Omental fat pad (tissue), 4 donors: ENCODE results near the gene DUSP9. TPM values are rescaled to one million over a fixed set of nuclear protein-coding genes. Genes with fewer than 3 reads are reported as not detected.

Experiments
- ATAC-seq: fragments of 150-250 bp; one replicate; pipeline ENCODE4 v1.9.1; 2016; ENCODE audit warnings: mild to moderate bottlenecking, moderate library complexity; ENCODE audit not compliant: low FRiP score
- DNase-seq: peaks from one replicate; pipeline ENCODE4 v3.0.0-alpha.2; 2019; ENCODE audit warnings: low spot score
- total RNA-seq, 4 donors: library from RNA; depleted of rRNA; stranded (reverse); fragments of >200 nt; gene quantifications; one replicate each; pipeline ENCODE4 v1.1.0, GENCODE V29; 2016
- TF ChIP-seq, protein P1 (sequence below), 3 donors: fragments of 450-650 bp; IDR thresholded peaks; one replicate each; pipeline ENCODE4 v1.5.1; 2016 to 2017; ENCODE audit warnings: antibody characterized with exemption in 3 of 3, mild to moderate bottlenecking in 3 of 3, moderate library complexity in 2 of 3

Gene DUSP9
- total RNA-seq, 4 donors from 2014 or later, result 0.48 to 2.3 TPM; not detected in 2

GRCh38 chrX:153637121-153638040, 9.6 kb upstream of the DUSP9 start:
- TF ChIP-seq, protein P1, sequence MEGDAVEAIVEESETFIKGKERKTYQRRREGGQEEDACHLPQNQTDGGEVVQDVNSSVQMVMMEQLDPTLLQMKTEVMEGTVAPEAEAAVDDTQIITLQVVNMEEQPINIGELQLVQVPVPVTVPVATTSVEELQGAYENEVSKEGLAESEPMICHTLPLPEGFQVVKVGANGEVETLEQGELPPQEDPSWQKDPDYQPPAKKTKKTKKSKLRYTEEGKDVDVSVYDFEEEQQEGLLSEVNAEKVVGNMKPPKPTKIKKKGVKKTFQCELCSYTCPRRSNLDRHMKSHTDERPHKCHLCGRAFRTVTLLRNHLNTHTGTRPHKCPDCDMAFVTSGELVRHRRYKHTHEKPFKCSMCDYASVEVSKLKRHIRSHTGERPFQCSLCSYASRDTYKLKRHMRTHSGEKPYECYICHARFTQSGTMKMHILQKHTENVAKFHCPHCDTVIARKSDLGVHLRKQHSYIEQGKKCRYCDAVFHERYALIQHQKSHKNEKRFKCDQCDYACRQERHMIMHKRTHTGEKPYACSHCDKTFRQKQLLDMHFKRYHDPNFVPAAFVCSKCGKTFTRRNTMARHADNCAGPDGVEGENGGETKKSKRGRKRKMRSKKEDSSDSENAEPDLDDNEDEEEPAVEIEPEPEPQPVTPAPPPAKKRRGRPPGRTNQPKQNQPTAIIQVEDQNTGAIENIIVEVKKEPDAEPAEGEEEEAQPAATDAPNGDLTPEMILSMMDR (IDR thresholded peaks at IDR 0.05), result no peak
- DNase-seq (no peak), ATAC-seq (no peak)

- no peak for ATAC-seq
- TF ChIP-seq, protein P1 (IDR thresholded peaks at IDR 0.05), result no peak
- no peak for DNase-seq
These were observed 9.0 kb upstream of the DUSP9 start for GRCh38 chrX:153638041-153638371.

GRCh38 chrX:153638436-153639176, 8.4 kb upstream of the DUSP9 start:
- TF ChIP-seq, protein P1 (IDR thresholded peaks at IDR 0.05), result no peak
- no peak for DNase-seq

DNA sequence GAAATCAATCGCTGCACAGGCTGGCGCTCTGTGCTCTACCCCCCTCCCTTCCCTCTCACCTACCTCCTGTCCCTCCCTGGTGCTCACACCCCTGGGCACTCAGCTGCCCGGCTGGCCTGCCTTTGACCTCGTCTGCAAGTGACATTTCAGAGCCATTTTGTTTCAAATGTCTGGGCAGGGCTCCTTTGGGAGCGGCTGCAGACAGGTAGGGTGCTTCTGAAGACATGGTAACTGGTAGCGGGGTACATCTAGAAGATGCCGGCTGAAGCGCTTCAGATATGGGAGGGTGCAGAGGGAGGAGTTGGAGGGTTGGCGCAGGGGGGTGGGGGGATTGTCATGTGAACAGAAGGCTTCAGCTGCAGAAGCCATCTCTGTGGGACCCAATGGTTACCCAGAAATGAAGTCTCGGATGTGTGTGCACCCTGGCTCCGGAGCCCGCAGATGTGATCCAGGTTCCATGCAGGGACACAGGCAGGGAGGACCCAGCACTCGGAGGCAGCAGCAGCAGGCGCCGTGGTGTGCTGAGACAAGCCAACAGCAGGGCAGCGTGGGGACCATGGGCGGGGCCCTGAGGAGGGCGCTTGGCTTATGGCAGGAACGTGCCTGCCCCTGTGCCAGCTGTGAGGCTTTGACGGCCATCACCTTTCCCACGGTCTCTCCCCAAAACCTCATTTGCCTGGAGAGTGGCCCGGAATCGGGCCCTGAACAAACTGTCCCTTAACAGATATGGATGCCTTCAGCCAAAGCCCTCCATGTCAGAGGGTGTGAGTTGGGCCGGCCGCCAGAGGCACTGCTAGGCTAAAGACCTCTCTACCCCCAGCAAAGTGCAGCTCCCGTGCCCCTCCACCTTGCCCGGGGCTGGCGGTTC, 7.6 kb upstream of the DUSP9 start:
- DNase-seq (no peak), ATAC-seq (no peak)
- TF ChIP-seq, protein P1 (IDR thresholded peaks at IDR 0.05), result no peak

More at GRCh38 chrX:153638436-153639176, 8.4 kb upstream of the DUSP9 start:
- no peak for ATAC-seq

- DNase-seq, result no peak
- no peak for ATAC-seq
- TF ChIP-seq, protein P1 (IDR thresholded peaks at IDR 0.05), result no peak
These were observed 6.8 kb upstream of the DUSP9 start for GRCh38 chrX:153640045-153640686.
